ENCODE data around the gene TRIM63. TPM values are rescaled to one million over a fixed set of nuclear protein-coding genes. Genes with fewer than 3 reads are reported as not detected.
"Not testable (repeated sequence)": the region's sequence is repeated elsewhere in the genome, so short reads cannot be mapped to it uniquely, and the experiment has no call there.

TRIM63 gene
- total and polyA plus RNA-seq, 8 donors: 0.09 to 0.52 (median 0.33) TPM; not detected in 2

DNA sequence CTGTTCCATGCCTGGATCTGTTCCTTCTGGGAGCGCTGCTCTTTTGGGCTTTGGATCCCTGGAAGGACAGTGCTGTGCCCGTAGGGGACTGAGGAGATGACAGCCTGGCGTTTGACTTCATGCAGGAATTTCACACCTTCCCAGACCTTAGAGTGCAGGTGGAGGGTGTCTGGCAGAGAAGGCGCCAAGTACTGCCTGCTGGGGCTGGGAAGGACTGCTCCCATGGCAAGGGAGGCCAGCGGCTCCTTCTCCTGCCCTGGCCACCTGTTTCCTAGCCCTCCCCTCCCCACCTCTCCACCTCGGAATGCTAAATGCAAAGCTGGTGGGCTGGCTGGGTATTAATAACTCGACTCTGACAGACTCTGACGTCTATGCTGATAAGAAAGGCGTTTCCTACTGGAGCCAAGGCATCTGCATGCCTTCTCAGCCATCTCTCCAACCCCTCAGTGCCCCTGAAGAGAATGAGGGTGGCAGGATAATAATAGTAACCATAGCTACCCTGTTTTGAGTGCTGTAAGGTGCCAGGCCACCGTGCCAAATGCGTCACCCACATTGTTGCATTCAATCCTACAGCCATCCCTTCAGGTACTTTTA is 26.7 kb upstream of the TRIM63 start:
- H3K27me3 ChIP-seq: no peaks in the 10 kb centered on the region
- H3K27ac ChIP-seq: peak overlapping the region; percentile 17 to 63 (median 36)
- H3K4me1 ChIP-seq: peaks cover 5 to 14% (median 9%) of the 10 kb centered on the region in 3 donors
- WGBS, 2 donors: 19 to 21% methylated on average over 11 of the region's 11 CpGs
- H3K9me3 ChIP-seq: no peaks in the 10 kb centered on the region
- DNase-seq: peak; percentile 62 to 82 (median 74)
- H3K4me3 ChIP-seq: no peak overlapping the region
- no peaks in the 10 kb centered on the region for H3K36me3 ChIP-seq
- intact Hi-C loops (cut with DNase I): no loop called here
- no peak for FAIRE-seq
- ATAC-seq: peak; percentile 88 to 91 (median 90)
- TF ChIP-seq, protein P1, sequence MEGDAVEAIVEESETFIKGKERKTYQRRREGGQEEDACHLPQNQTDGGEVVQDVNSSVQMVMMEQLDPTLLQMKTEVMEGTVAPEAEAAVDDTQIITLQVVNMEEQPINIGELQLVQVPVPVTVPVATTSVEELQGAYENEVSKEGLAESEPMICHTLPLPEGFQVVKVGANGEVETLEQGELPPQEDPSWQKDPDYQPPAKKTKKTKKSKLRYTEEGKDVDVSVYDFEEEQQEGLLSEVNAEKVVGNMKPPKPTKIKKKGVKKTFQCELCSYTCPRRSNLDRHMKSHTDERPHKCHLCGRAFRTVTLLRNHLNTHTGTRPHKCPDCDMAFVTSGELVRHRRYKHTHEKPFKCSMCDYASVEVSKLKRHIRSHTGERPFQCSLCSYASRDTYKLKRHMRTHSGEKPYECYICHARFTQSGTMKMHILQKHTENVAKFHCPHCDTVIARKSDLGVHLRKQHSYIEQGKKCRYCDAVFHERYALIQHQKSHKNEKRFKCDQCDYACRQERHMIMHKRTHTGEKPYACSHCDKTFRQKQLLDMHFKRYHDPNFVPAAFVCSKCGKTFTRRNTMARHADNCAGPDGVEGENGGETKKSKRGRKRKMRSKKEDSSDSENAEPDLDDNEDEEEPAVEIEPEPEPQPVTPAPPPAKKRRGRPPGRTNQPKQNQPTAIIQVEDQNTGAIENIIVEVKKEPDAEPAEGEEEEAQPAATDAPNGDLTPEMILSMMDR (IDR thresholded peaks at IDR 0.05): no peak

DNA sequence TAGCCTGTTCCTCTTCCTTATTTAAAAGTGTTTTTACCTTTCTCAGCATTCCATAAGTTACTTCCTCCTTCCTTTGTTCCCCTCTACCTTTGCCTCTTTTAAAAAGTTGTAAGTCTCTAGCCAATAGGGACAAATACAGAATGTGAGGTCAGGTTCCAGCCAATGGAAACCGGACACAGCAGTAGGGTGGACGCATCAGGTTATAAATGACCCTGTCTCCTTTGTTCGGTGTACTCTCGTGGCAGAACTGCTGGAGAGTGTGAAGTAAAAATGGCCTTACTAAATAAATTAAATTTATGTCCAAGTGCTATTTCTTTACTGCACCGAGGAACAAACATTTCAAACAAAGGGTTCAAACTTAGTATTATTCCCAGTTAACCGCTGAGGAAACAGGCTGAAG is 26.1 kb upstream of the TRIM63 start:
- H3K4me3 ChIP-seq; H3K27me3 ChIP-seq; FAIRE-seq; H3K36me3 ChIP-seq; intact Hi-C loops (cut with DNase I); H3K9me3 ChIP-seq; DNase-seq: not testable (repeated sequence)
- peaks cover 5 to 14% (median 9%) of the 10 kb centered on the region in 3 donors for H3K4me1 ChIP-seq
- WGBS, 2 donors: 55 to 62% methylated on average over 6 of the region's 6 CpGs
- H3K27ac ChIP-seq: peak overlapping the region; percentile 17 to 63 (median 36)
- ATAC-seq: peak in 1 of 4 donors; percentile 5

DNA sequence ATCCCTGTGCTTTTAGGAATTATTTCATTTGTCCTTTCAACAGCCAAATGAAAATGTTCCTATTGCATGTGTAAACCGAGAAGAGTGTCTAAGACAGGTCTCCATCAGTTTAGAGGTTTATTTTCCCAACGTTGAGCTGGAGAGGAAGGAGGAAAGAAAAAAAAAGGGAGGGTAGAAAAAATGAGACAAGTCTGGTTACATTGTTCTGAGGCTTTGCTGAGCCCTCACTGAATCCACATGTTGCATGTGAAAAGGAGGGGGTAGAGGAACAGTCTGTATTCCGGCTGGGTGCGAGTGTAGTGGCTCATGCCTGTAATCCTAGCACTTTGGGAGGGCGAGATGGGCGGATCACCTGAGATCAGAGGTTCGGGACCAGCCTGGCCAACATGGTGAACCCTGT is 25.0 kb upstream of the TRIM63 start:
- intact Hi-C loops (cut with DNase I): no loop called here
- WGBS, 2 donors: 79 to 80% methylated on average over 7 of the region's 7 CpGs
- DNase-seq (no peak), FAIRE-seq (no peak), ATAC-seq (no peak)
- H3K27ac ChIP-seq: no peak overlapping the region
- H3K9me3 ChIP-seq: no peaks in the 10 kb centered on the region
- H3K4me3 ChIP-seq: no peak overlapping the region
- H3K27me3 ChIP-seq: no peaks in the 10 kb centered on the region
- H3K36me3 ChIP-seq: no peaks in the 10 kb centered on the region
- H3K4me1 ChIP-seq: peaks cover 5 to 14% (median 9%) of the 10 kb centered on the region in 3 donors
- TF ChIP-seq, protein P1 (IDR thresholded peaks at IDR 0.05): no peak

DNA sequence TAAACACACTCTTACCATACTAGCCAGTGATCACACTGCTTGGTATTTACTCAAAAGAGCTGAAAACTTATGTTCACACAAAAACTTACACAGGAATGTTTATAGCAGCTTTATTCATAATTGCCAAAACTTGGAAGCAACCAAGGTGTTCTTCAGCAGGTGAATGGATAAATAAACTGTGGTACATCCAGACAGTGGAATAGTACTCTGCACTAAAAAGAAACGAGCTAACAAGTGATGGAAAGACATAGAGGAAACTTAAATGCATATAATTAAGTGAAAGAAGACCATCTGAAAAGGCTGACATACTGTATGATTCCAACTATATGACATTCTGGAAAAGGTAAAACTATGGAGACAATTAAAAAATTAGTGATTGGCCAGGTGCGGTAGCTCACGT is 23.5 kb upstream of the TRIM63 start:
- TF ChIP-seq, protein P1 (IDR thresholded peaks at IDR 0.05): no peak
- H3K9me3 ChIP-seq: no peaks in the 10 kb centered on the region
- intact Hi-C loops (cut with DNase I): no loop called here
- H3K27ac ChIP-seq: no peak overlapping the region
- peaks cover 5 to 14% (median 9%) of the 10 kb centered on the region in 3 donors for H3K4me1 ChIP-seq
- H3K4me3 ChIP-seq: no peak overlapping the region
- no peak for FAIRE-seq
- no peaks in the 10 kb centered on the region for H3K36me3 ChIP-seq
- WGBS, 2 donors: 77 to 93% methylated on average over 3 of the region's 3 CpGs
- no peak for DNase-seq
- ATAC-seq: no peak
- no peaks in the 10 kb centered on the region for H3K27me3 ChIP-seq

DNA sequence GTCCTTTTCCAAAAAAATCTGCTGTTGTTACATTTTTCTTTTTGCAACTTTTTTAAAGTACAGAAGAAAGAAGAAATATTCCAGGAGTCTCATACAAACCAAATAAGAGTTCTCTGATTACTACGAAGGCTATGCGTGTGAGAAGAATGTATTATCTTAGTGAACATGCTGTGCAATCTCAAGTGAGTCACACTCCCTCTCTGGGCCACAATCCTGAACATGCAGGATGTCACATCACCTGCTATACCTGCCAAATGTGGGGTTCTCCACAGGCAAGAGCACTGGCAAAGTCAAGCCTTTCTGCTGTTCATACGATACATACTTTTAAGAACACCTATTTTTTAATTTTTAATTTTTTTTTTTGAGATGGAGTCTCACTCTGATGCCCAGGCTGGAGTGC is 21.7 kb upstream of the TRIM63 start:
- FAIRE-seq (no peak), DNase-seq (no peak), ATAC-seq (no peak)
- WGBS, 2 donors: 90 to 95% methylated on average over 3 of the region's 3 CpGs
- TF ChIP-seq, protein P1 (IDR thresholded peaks at IDR 0.05): no peak
- intact Hi-C loops (cut with DNase I): no loop called here
- Histone ChIP-seq H3K36me3 (no peaks in the 10 kb centered on the region), H3K4me3 (no peak overlapping the region), H3K9me3 (no peaks in the 10 kb centered on the region), H3K27ac (no peak overlapping the region), H3K27me3 (no peaks in the 10 kb centered on the region), H3K4me1 (peaks cover 0 to 9% (median 7%) of the 10 kb centered on the region in 3 donors)
